Measurements from ENCODE around the gene ICA1. TPM values are rescaled to one million over a fixed set of nuclear protein-coding genes. Genes with fewer than 3 reads are reported as not detected.

Gene ICA1
- total and polyA plus RNA-seq, 7 donors, result 4.8 to 40.7 (median 8.7) TPM

- Histone ChIP-seq H3K4me3 (no peak overlapping the region), H3K27me3 (no peaks in the 10 kb centered on the region), H3K9me3 (no peaks in the 10 kb centered on the region), H3K4me1 (no peaks in the 10 kb centered on the region), H3K27ac (no peak overlapping the region), H3K36me3 (no peaks in the 10 kb centered on the region)
- TF ChIP-seq POLR2AphosphoS5 (IDR thresholded peaks at IDR 0.05) (no peak), EP300 (IDR thresholded peaks at IDR 0.05) (no peak), POLR2A (IDR thresholded peaks at IDR 0.05) (no peak), CTCF (IDR thresholded peaks at IDR 0.05) (no peak)
- 71 to 86% methylated on average over 12 of the region's 12 CpGs for WGBS, 2 donors
- no peak for DNase-seq
- intact Hi-C loops (cut with DNase I), result no loop called here
These were observed 115.7 kb downstream of the ICA1 start for GRCh38 chr7:8146106-8146787.

GRCh38 chr7:8144856-8145255 is 117.1 kb downstream of the ICA1 start:
- no peaks in the 10 kb centered on the region for H3K9me3 ChIP-seq
- no peak overlapping the region for H3K4me3 ChIP-seq
- 93 to 94% methylated on average over 4 of the region's 4 CpGs for WGBS, 2 donors
- intact Hi-C loops (cut with DNase I), result no loop called here
- H3K36me3 ChIP-seq, result no peaks in the 10 kb centered on the region
- no peak for DNase-seq
- no peaks in the 10 kb centered on the region for H3K4me1 ChIP-seq
- no peaks in the 10 kb centered on the region for H3K27me3 ChIP-seq
- TF ChIP-seq POLR2AphosphoS5 (IDR thresholded peaks at IDR 0.05) (no peak), POLR2A (IDR thresholded peaks at IDR 0.05) (no peak), CTCF (IDR thresholded peaks at IDR 0.05) (no peak), EP300 (IDR thresholded peaks at IDR 0.05) (no peak)
- H3K27ac ChIP-seq, result no peak overlapping the region

GRCh38 chr7:8143151-8143874 is 118.7 kb downstream of the ICA1 start:
- intact Hi-C loops (cut with DNase I), result no loop called here
- Histone ChIP-seq H3K4me1 (no peaks in the 10 kb centered on the region), H3K9me3 (no peaks in the 10 kb centered on the region), H3K36me3 (no peaks in the 10 kb centered on the region), H3K27me3 (no peaks in the 10 kb centered on the region), H3K4me3 (no peak overlapping the region), H3K27ac (no peak overlapping the region)
- no peak for DNase-seq
- WGBS, 2 donors, result 76 to 79% methylated on average over 6 of the region's 6 CpGs
- TF ChIP-seq CTCF (IDR thresholded peaks at IDR 0.05), result no peak
- no peak for TF ChIP-seq EP300 (IDR thresholded peaks at IDR 0.05)
- no peak for TF ChIP-seq POLR2A (IDR thresholded peaks at IDR 0.05)
- TF ChIP-seq POLR2AphosphoS5 (IDR thresholded peaks at IDR 0.05), result no peak

GRCh38 chr7:8142477-8142876 is 119.5 kb downstream of the ICA1 start:
- 92 to 97% methylated on average over 2 of the region's 2 CpGs for WGBS, 2 donors
- H3K9me3 ChIP-seq, result no peaks in the 10 kb centered on the region
- no peak overlapping the region for H3K27ac ChIP-seq
- H3K4me3 ChIP-seq, result no peak overlapping the region
- intact Hi-C loops (cut with DNase I), result no loop called here
- no peaks in the 10 kb centered on the region for H3K27me3 ChIP-seq
- H3K36me3 ChIP-seq, result no peaks in the 10 kb centered on the region
- H3K4me1 ChIP-seq, result no peaks in the 10 kb centered on the region
- DNase-seq, result no peak
- TF ChIP-seq POLR2AphosphoS5 (IDR thresholded peaks at IDR 0.05) (no peak), POLR2A (IDR thresholded peaks at IDR 0.05) (no peak), EP300 (IDR thresholded peaks at IDR 0.05) (no peak), CTCF (IDR thresholded peaks at IDR 0.05) (no peak)

Data from sigmoid colon (tissue), 7 donors.